ENCODE measurements around the gene SOX6.

The SOX6 gene

GRCh38 chr11:16171882-16172281 is 184.5 kb downstream of the SOX6 start:
- no peak overlapping the region for H3K4me2 ChIP-seq
- no peak overlapping the region for H3K27ac ChIP-seq

GRCh38 chr11:16169956-16170847 is 186.1 kb downstream of the SOX6 start:
- Histone ChIP-seq H3K4me3 (no peak overlapping the region), H4K20me1 (no peaks in the 10 kb centered on the region), H3K9ac (no peak overlapping the region), H3K9me3 (replicated peaks in 1 of 11) (no peaks in the 10 kb centered on the region), H3K36me3 (no peaks in the 10 kb centered on the region), H3K27ac (no peak overlapping the region), H3K4me1 (no peaks in the 10 kb centered on the region), H3K27me3 (no peaks in the 10 kb centered on the region), H3K4me2 (no peak overlapping the region)
- TF ChIP-seq Cebpa-rat (IDR thresholded peaks at IDR 0.05), result no peak

More at GRCh38 chr11:16171882-16172281, 184.5 kb downstream of the SOX6 start:
- Histone ChIP-seq H3K4me1 (no peaks in the 10 kb centered on the region), H3K9ac (no peak overlapping the region), H3K9me3 (replicated peaks in 1 of 11) (no peaks in the 10 kb centered on the region), H3K4me3 (no peak overlapping the region), H3K27me3 (no peaks in the 10 kb centered on the region), H3K36me3 (no peaks in the 10 kb centered on the region), H4K20me1 (no peaks in the 10 kb centered on the region)
- TF ChIP-seq Cebpa-rat (IDR thresholded peaks at IDR 0.05), result no peak

GRCh38 chr11:16169541-16169940 is 186.8 kb downstream of the SOX6 start:
- H4K20me1 ChIP-seq, result no peaks in the 10 kb centered on the region
- H3K4me3 ChIP-seq, result no peak overlapping the region
- no peak overlapping the region for H3K4me2 ChIP-seq
- H3K27ac ChIP-seq, result no peak overlapping the region
- no peaks in the 10 kb centered on the region for H3K27me3 ChIP-seq
- no peaks in the 10 kb centered on the region for H3K36me3 ChIP-seq
- H3K4me1 ChIP-seq, result no peaks in the 10 kb centered on the region
- no peak for TF ChIP-seq Cebpa-rat (IDR thresholded peaks at IDR 0.05)
- no peak overlapping the region for H3K9ac ChIP-seq
- no peaks in the 10 kb centered on the region for H3K9me3 ChIP-seq (replicated peaks in 1 of 11)

GRCh38 chr11:16167706-16168487 is 188.4 kb downstream of the SOX6 start:
- Histone ChIP-seq H3K4me3 (no peak overlapping the region), H3K9me3 (replicated peaks in 1 of 11) (no peaks in the 10 kb centered on the region), H4K20me1 (no peaks in the 10 kb centered on the region), H3K4me1 (no peaks in the 10 kb centered on the region), H3K9ac (no peak overlapping the region), H3K4me2 (no peak overlapping the region), H3K27me3 (no peaks in the 10 kb centered on the region), H3K36me3 (no peaks in the 10 kb centered on the region), H3K27ac (no peak overlapping the region)
- TF ChIP-seq Cebpa-rat (IDR thresholded peaks at IDR 0.05), result no peak

- Histone ChIP-seq H3K4me1 (peaks cover 0 to 6% (median 0%) of the 10 kb centered on the region in 10 experiments; a peak in 1 of 20 replicates), H3K9ac (no peak overlapping the region), H3K27me3 (no peaks in the 10 kb centered on the region), H3K9me3 (replicated peaks in 1 of 11) (no peaks in the 10 kb centered on the region), H3K27ac (no peak overlapping the region), H3K36me3 (no peaks in the 10 kb centered on the region), H3K4me3 (no peak overlapping the region), H4K20me1 (no peaks in the 10 kb centered on the region), H3K4me2 (no peak overlapping the region)
- no peak for TF ChIP-seq Cebpa-rat (IDR thresholded peaks at IDR 0.05)
These were observed 189.8 kb downstream of the SOX6 start for GRCh38 chr11:16166571-16166970.

GRCh38 chr11:16160146-16160545 is 196.2 kb downstream of the SOX6 start:
- Histone ChIP-seq H4K20me1 (no peaks in the 10 kb centered on the region), H3K4me3 (no peak overlapping the region), H3K9me3 (replicated peaks in 1 of 11) (no peaks in the 10 kb centered on the region), H3K4me2 (no peak overlapping the region), H3K4me1 (peaks cover 0 to 6% (median 0%) of the 10 kb centered on the region in 10 experiments; a peak in 1 of 20 replicates), H3K27me3 (no peaks in the 10 kb centered on the region), H3K9ac (no peak overlapping the region), H3K27ac (no peak overlapping the region), H3K36me3 (no peaks in the 10 kb centered on the region)
- TF ChIP-seq Cebpa-rat (IDR thresholded peaks at IDR 0.05), result no peak

- Histone ChIP-seq H3K27ac (no peak overlapping the region), H3K9ac (no peak overlapping the region), H4K20me1 (no peaks in the 10 kb centered on the region), H3K36me3 (no peaks in the 10 kb centered on the region), H3K4me1 (peaks cover 0 to 6% (median 0%) of the 10 kb centered on the region in 10 experiments; a peak in 1 of 20 replicates), H3K4me2 (no peak overlapping the region), H3K4me3 (no peak overlapping the region), H3K27me3 (no peaks in the 10 kb centered on the region), H3K9me3 (replicated peaks in 1 of 11) (no peaks in the 10 kb centered on the region)
- TF ChIP-seq Cebpa-rat (IDR thresholded peaks at IDR 0.05), result no peak
These were observed 197.8 kb downstream of the SOX6 start for GRCh38 chr11:16158426-16158994.

GRCh38 chr11:16157327-16157726 is 199.0 kb downstream of the SOX6 start:
- Histone ChIP-seq H3K4me1 (peaks cover 0 to 2% (median 0%) of the 10 kb centered on the region in 10 experiments; a peak in 1 of 20 replicates), H3K9ac (no peak overlapping the region), H3K36me3 (no peaks in the 10 kb centered on the region), H3K4me3 (no peak overlapping the region), H3K27ac (no peak overlapping the region), H3K4me2 (no peak overlapping the region), H3K9me3 (replicated peaks in 1 of 11) (no peaks in the 10 kb centered on the region), H4K20me1 (no peaks in the 10 kb centered on the region), H3K27me3 (no peaks in the 10 kb centered on the region)
- TF ChIP-seq Cebpa-rat (IDR thresholded peaks at IDR 0.05), result no peak

- Histone ChIP-seq H3K9ac (no peak overlapping the region), H4K20me1 (no peaks in the 10 kb centered on the region), H3K4me2 (no peak overlapping the region), H3K9me3 (replicated peaks in 1 of 11) (no peaks in the 10 kb centered on the region), H3K36me3 (no peaks in the 10 kb centered on the region), H3K4me1 (no peaks in the 10 kb centered on the region), H3K4me3 (no peak overlapping the region), H3K27ac (no peak overlapping the region), H3K27me3 (no peaks in the 10 kb centered on the region)
- TF ChIP-seq Cebpa-rat (IDR thresholded peaks at IDR 0.05), result no peak
These were observed 200.9 kb downstream of the SOX6 start for GRCh38 chr11:16155448-16155847.

All from BLaER1 treated with 17β-estradiol and CSF1 and Interleukin-3, amounts not matched to agents 10 nM and 100 nM (cell line).